T-cell (primary cell): ENCODE measurements around the gene PRSS33. TPM values are rescaled to one million over a fixed set of nuclear protein-coding genes. Genes with fewer than 3 reads are reported as not detected.

Experiments
- total RNA-seq, 35 experiments: library from RNA in 6 of 35; stranded (reverse) in 6 of 35; fragments of 120-200 nt in 1 of 35; gene quantifications; one replicate each; pipeline versions ENCODE4 v1.2.1 to v1.2.4 and lab custom pipeline; 2013 to 2026

Gene PRSS33
- total RNA-seq, 5 donors from 2014 or later (not counting 1 experiment from before 2014, with no cell fraction given), result not detected

Other genes starting within 250 kb of the PRSS33 start
- 10 to 100 TPM; 49.8 to 68.4 (median 67.3) TPM for gene PDPK1, start 249.5 kb downstream of the PRSS33 start, total RNA-seq
- 10 to 100 TPM; 19.5 to 29.1 (median 26.3) TPM for gene KCTD5, start 105.0 kb downstream of the PRSS33 start, total RNA-seq
- 1 to 10 TPM in 3 of 5 donors, under 1 TPM in 2; 0.70 to 2.0 (median 1.1) TPM for gene PRSS27, start 67.3 kb downstream of the PRSS33 start, total RNA-seq
- gene SRRM2, start 34.9 kb downstream of the PRSS33 start, total RNA-seq, result 1,000 to 10,000 TPM in 2 of 5 donors, 100 to 1,000 TPM in 3; 784 to 1,343 (median 947) TPM
- 100 to 1,000 TPM in 4 of 5 donors, 10 to 100 TPM in 1; 71.8 to 153 (median 131) TPM for gene ELOB, start 10.3 kb downstream of the PRSS33 start, total RNA-seq
- gene PRSS41, start 10.9 kb upstream of the PRSS33 start, total RNA-seq, result not detected
- 1 to 10 TPM in 4 of 5 donors, under 1 TPM in 1; 0.90 to 8.3 (median 3.3) TPM for gene PRSS21, start 29.7 kb upstream of the PRSS33 start, total RNA-seq
- gene ZG16B, start 42.7 kb upstream of the PRSS33 start, total RNA-seq, result under 1 TPM in 1 of 5 donors, not detected in 4; 0.43 TPM
- 1 to 10 TPM in 3 of 5 donors, under 1 TPM in 1, not detected in 1; 0.56 to 2.6 (median 1.4) TPM for gene PRSS22, start 70.6 kb upstream of the PRSS33 start, total RNA-seq
- gene FLYWCH2, start 95.7 kb upstream of the PRSS33 start, total RNA-seq, result 10 to 100 TPM; 12.1 to 31.4 (median 25.6) TPM
- 100 to 1,000 TPM in 3 of 5 donors, 10 to 100 TPM in 2; 83.0 to 144 (median 106) TPM for gene FLYWCH1, start 124.4 kb upstream of the PRSS33 start, total RNA-seq
- under 1 TPM in 1 of 5 donors, not detected in 4; 0.15 TPM for gene KREMEN2, start 176.7 kb upstream of the PRSS33 start, total RNA-seq
- 1 to 10 TPM; 1.9 to 3.3 (median 3.1) TPM for gene PAQR4, start 181.8 kb upstream of the PRSS33 start, total RNA-seq
- 1 to 10 TPM; 1.3 to 3.1 (median 1.7) TPM for gene PKMYT1, start 192.9 kb upstream of the PRSS33 start, total RNA-seq
- gene CLDN9, start 225.4 kb upstream of the PRSS33 start, total RNA-seq, result under 1 TPM in 1 of 5 donors, not detected in 4; 0.16 TPM
- 1 to 10 TPM in 1 of 5 donors, under 1 TPM in 2, not detected in 2; 0.30 to 1.1 (median 0.85) TPM for gene CLDN6, start 230.6 kb upstream of the PRSS33 start, total RNA-seq
- 1 to 10 TPM in 4 of 5 donors, under 1 TPM in 1; 0.43 to 3.7 (median 2.5) TPM for gene TNFRSF12A, start 232.8 kb upstream of the PRSS33 start, total RNA-seq
- gene HCFC1R1, start 236.4 kb upstream of the PRSS33 start, total RNA-seq, result 10 to 100 TPM; 11.4 to 25.9 (median 22.3) TPM
- 10 to 100 TPM; 23.7 to 32.8 (median 31.7) TPM for gene THOC6, start 236.5 kb upstream of the PRSS33 start, total RNA-seq
- gene BICDL2, start 249.4 kb upstream of the PRSS33 start, total RNA-seq, result under 1 TPM in 3 of 5 donors, not detected in 2; 0.13 to 0.16 (median 0.15) TPM